MCF 10A (cell line): ENCODE results near the gene ZNF548. TPM values are rescaled to one million over a fixed set of nuclear protein-coding genes. Genes with fewer than 3 reads are reported as not detected.
A peak's percentile ranks its signal among the peaks of the same experiment; 100 is the strongest.

ENCODE experiments used
- BruUV-seq: library from RNA; stranded (reverse); fragments of 400-500 nt; replicated peaks from 2 replicates; lab custom pipeline; 2021; lab: Mats Ljungman, UMichigan
- CTCF ChIA-PET: fragments of 300-600 bp; sonication (Branson Sonifier 250); formaldehyde crosslinking; extraction: SDS; loops from one replicate; lab custom pipeline; 2021; ENCODE audit warnings: antibody characterized with exemption, inconsistent platforms; lab: Yijun Ruan, JAX
- POLR2A ChIA-PET: fragments of 300-600, 350-650 bp; sonication (Branson Sonifier 250); formaldehyde crosslinking; extraction: SDS; loops from one replicate; lab custom pipeline; 2020; ENCODE audit warnings: antibody characterized with exemption, inconsistent platforms; lab: Yijun Ruan, JAX
- DNase-seq: peaks from one replicate; pipeline ENCODE4 v3.0.0-alpha.2; 2018; ENCODE audit not compliant: unreplicated experiment
- H3K27ac Mint-ChIP-seq: one replicate; pipeline ENCODE4 v1.8.0; 2022; ENCODE audit warnings: mild to moderate bottlenecking, low read depth, mixed read lengths; ENCODE audit not compliant: unreplicated experiment
- H3K27me3 Mint-ChIP-seq: one replicate; pipeline ENCODE4 v1.8.0; 2022; ENCODE audit warnings: mixed read lengths; ENCODE audit not compliant: insufficient read depth, unreplicated experiment
- H3K36me3 Mint-ChIP-seq: one replicate; pipeline ENCODE4 v1.8.0; 2022; ENCODE audit warnings: mild to moderate bottlenecking, moderate library complexity, mixed read lengths; ENCODE audit not compliant: insufficient read depth, unreplicated experiment
- H3K4me1 Mint-ChIP-seq: one replicate; pipeline ENCODE4 v1.8.0; 2022; ENCODE audit warnings: mixed read lengths; ENCODE audit not compliant: insufficient read depth, unreplicated experiment
- H3K4me3 Mint-ChIP-seq: one replicate; pipeline ENCODE4 v1.8.0; 2022; ENCODE audit warnings: mild to moderate bottlenecking, moderate library complexity, mixed read lengths; ENCODE audit not compliant: unreplicated experiment
- H3K9me3 Mint-ChIP-seq: one replicate; pipeline ENCODE4 v1.8.0; 2022; ENCODE audit warnings: mixed read lengths; ENCODE audit not compliant: unreplicated experiment
- CTCF ChIP-seq: fragments of 200-600 bp; IDR thresholded peaks from one replicate; pipeline ENCODE4 v1.8.0; 2022; ENCODE audit warnings: antibody characterized with exemption, mild to moderate bottlenecking; ENCODE audit not compliant: unreplicated experiment
- intact Hi-C: fragments of 100-400 bp; cut with micrococcal nuclease; formaldehyde crosslinking; loops from 2 replicates; pipeline ENCODE4 v1.14.1; 2022
- total RNA-seq: library from RNA; stranded (reverse); gene quantifications from 2 replicates; pipeline ENCODE4 v1.2.3, GENCODE V29; 2022

ZNF548 gene
- total RNA-seq, 1 experiment from 2014 or later = 23.7 TPM

GRCh38 chr19:57395710-57396109, 6.1 kb downstream of the ZNF548 start:
- Mint-ChIP-seq H3K27ac (no peak overlapping the region), H3K27me3 (no peaks in the 10 kb centered on the region), H3K4me3 (no peak overlapping the region), H3K9me3 (peaks cover 58% of the 10 kb centered on the region), H3K36me3 (peaks cover 66% of the 10 kb centered on the region), H3K4me1 (peaks cover 5% of the 10 kb centered on the region)
- DNase-seq = no peak
- ChIA-PET CTCF (interaction anchor here (0.5 to 1.6 kb wide), 2 partner anchors 10 to 69 kb away, joined by 4 read pairs; no protein-coding TSS in a partner anchor), POLR2A (no interaction called here)
- intact Hi-C loops = no loop called here
- no TSS peak for BruUV-seq
- no peak for TF ChIP-seq CTCF

- ChIA-PET CTCF (interaction anchor here (0.8 to 2.5 kb wide), 3 partner anchors 8 to 23 kb away, joined by 3 to 11 read pairs (median 10); partner anchors contain the start of gene ZNF17), POLR2A (interaction anchor here (0.6 to 1.6 kb wide), 3 partner anchors 8 to 12 kb away, joined by 3 to 5 read pairs (median 3); partner anchors contain the start of gene ZNF548)
- Mint-ChIP-seq H3K4me3 (no peak overlapping the region), H3K4me1 (no peaks in the 10 kb centered on the region), H3K27me3 (no peaks in the 10 kb centered on the region), H3K9me3 (peaks cover 58% of the 10 kb centered on the region), H3K36me3 (peaks cover 72% of the 10 kb centered on the region), H3K27ac (no peak overlapping the region)
- no peak for TF ChIP-seq CTCF
- no peak for DNase-seq
- intact Hi-C loops = no loop called here
- BruUV-seq = no TSS peak
These were observed 9.2 kb downstream of the ZNF548 start for GRCh38 chr19:57398868-57399267.

- intact Hi-C loops = no loop called here
- H3K4me1 Mint-ChIP-seq = peaks cover 6% of the 10 kb centered on the region
- H3K9me3 Mint-ChIP-seq = peaks cover 9% of the 10 kb centered on the region
- POLR2A ChIA-PET = interaction anchor here (0.6 kb wide), 1 partner anchor 53 kb away, joined by 4 read pairs; the partner anchor contains the start of gene ZNF304
- no peak for DNase-seq
- H3K27me3 Mint-ChIP-seq = no peaks in the 10 kb centered on the region
- CTCF ChIA-PET = interaction anchor here (0.5 to 2.6 kb wide), 7 partner anchors 11 to 1061 kb away, joined by 3 to 18 read pairs (median 4); no protein-coding TSS in a partner anchor
- no peak overlapping the region for H3K27ac Mint-ChIP-seq
- BruUV-seq = no TSS peak
- TF ChIP-seq CTCF = no peak
- no peak overlapping the region for H3K4me3 Mint-ChIP-seq
- H3K36me3 Mint-ChIP-seq = peaks cover 22% of the 10 kb centered on the region
These were observed 14.3 kb downstream of the ZNF548 start for GRCh38 chr19:57403737-57404563.

GRCh38 chr19:57406516-57407123, 17.0 kb downstream of the ZNF548 start:
- Mint-ChIP-seq H3K4me1 (peaks cover 10% of the 10 kb centered on the region), H3K4me3 (no peak overlapping the region), H3K27ac (peak overlapping the region; percentile 13), H3K9me3 (no peaks in the 10 kb centered on the region), H3K27me3 (no peaks in the 10 kb centered on the region), H3K36me3 (peaks cover 5% of the 10 kb centered on the region)
- POLR2A ChIA-PET = interaction anchor here (0.7 kb wide), 2 partner anchors 8 to 12 kb away, joined by 3 read pairs; no protein-coding TSS in a partner anchor
- BruUV-seq = no TSS peak
- TF ChIP-seq CTCF = peak; percentile 78
- intact Hi-C loops = loop anchor here (5.0 kb wide), 1 partner anchor 966 kb away; no protein-coding TSS in a partner anchor
- peak; percentile 56 for DNase-seq
- CTCF ChIA-PET = interaction anchor here (0.5 to 2.6 kb wide), 28 partner anchors 9 to 1735 kb away, joined by 3 to 18 read pairs (median 4); partner anchors contain the start of genes ZNF548 and ZNF749
